Kidney (tissue), 14 donors: ENCODE data around the gene KCNIP1. TPM values are rescaled to one million over a fixed set of nuclear protein-coding genes. Genes with fewer than 3 reads are reported as not detected.

ENCODE experiments used
- DNase-seq, 5 donors: peaks; one replicate each; pipeline ENCODE4 v3.0.0-alpha.2; 2013 to 2020
- FAIRE-seq: peaks from 2 replicates; lab custom pipeline; 2012; peaks lifted over from hg19 to GRCh38; lab: Jason Lieb, UNC
- H3K27ac ChIP-seq, 2 donors: one replicate each; pipeline ENCODE4 v1.7.0; 2013; ENCODE audit warnings: low read depth in 2 of 2, low read length in 2 of 2, inconsistent platforms in 1 of 2
- H3K27me3 ChIP-seq: one replicate; pipeline ENCODE4 v1.7.1; 2013; ENCODE audit warnings: low read length, inconsistent platforms; ENCODE audit not compliant: control insufficient read depth, insufficient read depth
- H3K36me3 ChIP-seq, 3 donors: one replicate each; pipeline versions ENCODE4 v1.7.0 to v1.7.1; 2013; ENCODE audit warnings: low read length in 3 of 3, control low read depth in 1 of 3, inconsistent platforms in 1 of 3; ENCODE audit not compliant: insufficient read depth in 3 of 3, control insufficient read depth in 2 of 3
- H3K4me1 ChIP-seq, 3 donors: one replicate each; pipeline versions ENCODE4 v1.7.0 to v1.7.1; 2013; ENCODE audit warnings: low read length in 3 of 3, inconsistent platforms in 1 of 3, low read depth in 1 of 3; ENCODE audit not compliant: control insufficient read depth in 2 of 3, insufficient read depth in 2 of 3
- H3K4me3 ChIP-seq, 3 donors: one replicate each; pipeline versions ENCODE4 v1.7.0 to v1.8.1; 2013; ENCODE audit warnings: low read length in 3 of 3, control low read depth in 1 of 3, inconsistent platforms in 1 of 3
- H3K9ac ChIP-seq, 3 donors: one replicate each; pipeline versions ENCODE4 v1.7.0 to v1.7.1; 2013; ENCODE audit warnings: low read length in 3 of 3, control low read depth in 1 of 3, inconsistent platforms in 1 of 3
- H3K9me3 ChIP-seq, 3 donors: one replicate each; pipeline versions ENCODE4 v1.7.0 to v1.7.1; 2013; ENCODE audit warnings: low read length in 3 of 3, control low read depth in 1 of 3, inconsistent platforms in 1 of 3; ENCODE audit not compliant: control insufficient read depth in 2 of 3, insufficient read depth in 1 of 3
- CTCF ChIP-seq: IDR thresholded peaks from 3 replicates; pipeline ENCODE4 v1.5.1; 2012; ENCODE audit warnings: mild to moderate bottlenecking, moderate library complexity, borderline replicate concordance; ENCODE audit not compliant: insufficient read depth; ENCODE audit errors: extremely low read depth
- intact Hi-C: fragments of 100-400 bp; cut with DNase I; formaldehyde crosslinking; loops from one replicate; pipeline ENCODE4 v1.11.1; 2022
- polyA plus RNA-seq: library from polyadenylated mRNA; stranded (reverse); fragments of 350-450 nt; fragmentation: Illumina TruSeq; extraction: RNeasy Lipid Tissue Mini Kit (QIAGEN cat#74804); gene quantifications from one replicate; pipeline ENCODE4 v1.2.3, GENCODE V29; 2014; ENCODE audit warnings: low read depth, low replicate concordance; ENCODE audit not compliant: insufficient read depth
- total RNA-seq: library from RNA; stranded (reverse); fragmentation: NEBNext Ultra II Directional; extraction: Animal tissue kit (Norgen Biotek cat#: 25700); gene quantifications from one replicate; pipeline ENCODE4 v1.2.1, GENCODE V29; 2021
- donor health status: control.
- donor health status: control.
- donor health status: control.
- donor health status: control.
- donor health status: control.
- donor health status: DM: yes; HTN: yes; CAD: no.
- donor health status: Normal renal cell carcinoma (clear cell type).

The KCNIP1 gene
- total and polyA plus RNA-seq, 2 donors from 2014 or later, result 1.8 to 3.1 TPM

DNA sequence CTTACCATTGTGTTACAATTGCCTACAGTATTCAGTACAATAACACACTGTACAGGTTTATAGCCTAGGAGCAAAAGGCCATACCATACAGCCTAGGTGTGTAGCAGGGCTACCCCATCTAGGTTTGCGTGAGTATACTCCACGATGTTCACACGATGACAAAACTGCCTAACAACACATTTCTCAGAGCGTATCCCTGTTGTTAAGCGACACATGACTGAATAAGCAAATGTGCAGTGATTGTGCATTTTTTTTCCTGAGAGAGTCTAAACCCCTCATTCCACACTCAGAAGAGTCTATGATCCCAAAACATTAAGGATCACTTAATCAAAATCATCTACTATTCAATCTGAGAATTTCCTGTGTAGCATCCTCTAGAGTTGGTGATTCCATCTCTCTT, 211.3 kb downstream of the KCNIP1 start:
- Histone ChIP-seq H3K9ac (no peak overlapping the region), H3K4me1 (no peaks in the 10 kb centered on the region), H3K36me3 (no peaks in the 10 kb centered on the region), H3K27ac (no peak overlapping the region), H3K9me3 (no peaks in the 10 kb centered on the region), H3K4me3 (no peak overlapping the region), H3K27me3 (no peaks in the 10 kb centered on the region)
- intact Hi-C loops, result no loop called here
- DNase-seq (no peak), FAIRE-seq (no peak)
- TF ChIP-seq CTCF, result no peak

- intact Hi-C loops, result no loop called here
These were observed 212.6 kb downstream of the KCNIP1 start for GRCh38 chr5:170716396-170716795.

GRCh38 chr5:170719551-170719950, 215.7 kb downstream of the KCNIP1 start:
- intact Hi-C loops, result no loop called here
- FAIRE-seq, result no peak
- no peak for TF ChIP-seq CTCF

More at GRCh38 chr5:170716396-170716795, 212.6 kb downstream of the KCNIP1 start:
- Histone ChIP-seq H3K36me3 (no peaks in the 10 kb centered on the region), H3K9ac (no peak overlapping the region), H3K27me3 (no peaks in the 10 kb centered on the region), H3K4me3 (no peak overlapping the region), H3K27ac (no peak overlapping the region), H3K4me1 (no peaks in the 10 kb centered on the region), H3K9me3 (no peaks in the 10 kb centered on the region)
- FAIRE-seq, result no peak
- DNase-seq, result no peak
- no peak for TF ChIP-seq CTCF

DNA sequence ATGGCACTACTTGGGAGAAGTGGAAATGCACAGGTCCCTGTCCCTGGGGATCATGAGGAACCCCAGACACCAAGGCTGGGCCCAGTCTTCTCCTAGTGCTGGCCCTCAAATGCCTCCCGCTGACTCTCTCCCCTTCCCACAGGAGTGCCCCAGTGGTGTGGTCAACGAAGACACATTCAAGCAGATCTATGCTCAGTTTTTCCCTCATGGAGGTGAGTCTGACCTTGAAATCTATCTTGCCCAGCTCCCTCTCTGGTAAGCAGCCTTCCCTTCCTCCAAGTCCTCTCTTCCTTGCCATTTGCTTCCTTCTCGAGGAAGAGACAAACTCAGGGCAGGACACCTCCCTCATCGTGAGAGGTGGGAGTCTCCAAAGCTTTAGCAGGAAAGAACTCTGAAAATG, 216.4 kb downstream of the KCNIP1 start:
- no peak for FAIRE-seq
- intact Hi-C loops, result no loop called here
- no peak for TF ChIP-seq CTCF
- no peaks in the 10 kb centered on the region for H3K36me3 ChIP-seq
- H3K27me3 ChIP-seq, result no peaks in the 10 kb centered on the region
- DNase-seq, result no peak
- no peaks in the 10 kb centered on the region for H3K9me3 ChIP-seq
- H3K4me1 ChIP-seq, result no peaks in the 10 kb centered on the region
- no peak overlapping the region for H3K9ac ChIP-seq
- no peak overlapping the region for H3K27ac ChIP-seq
- H3K4me3 ChIP-seq, result no peak overlapping the region

More at GRCh38 chr5:170719551-170719950, 215.7 kb downstream of the KCNIP1 start:
- H3K27ac ChIP-seq, result no peak overlapping the region
- no peaks in the 10 kb centered on the region for H3K27me3 ChIP-seq
- H3K4me3 ChIP-seq, result no peak overlapping the region
- DNase-seq, result no peak
- no peak overlapping the region for H3K9ac ChIP-seq
- no peaks in the 10 kb centered on the region for H3K9me3 ChIP-seq
- H3K4me1 ChIP-seq, result no peaks in the 10 kb centered on the region
- H3K36me3 ChIP-seq, result no peaks in the 10 kb centered on the region
